ENCODE results near the gene KRTAP10-1. TPM values are rescaled to one million over a fixed set of nuclear protein-coding genes. Genes with fewer than 3 reads are reported as not detected.

KRTAP10-1 gene
- total and polyA plus RNA-seq, 2 of the 13 experiments (the other 11 are each of a cell fraction or from before 2014, with no cell fraction given): not detected

DNA sequence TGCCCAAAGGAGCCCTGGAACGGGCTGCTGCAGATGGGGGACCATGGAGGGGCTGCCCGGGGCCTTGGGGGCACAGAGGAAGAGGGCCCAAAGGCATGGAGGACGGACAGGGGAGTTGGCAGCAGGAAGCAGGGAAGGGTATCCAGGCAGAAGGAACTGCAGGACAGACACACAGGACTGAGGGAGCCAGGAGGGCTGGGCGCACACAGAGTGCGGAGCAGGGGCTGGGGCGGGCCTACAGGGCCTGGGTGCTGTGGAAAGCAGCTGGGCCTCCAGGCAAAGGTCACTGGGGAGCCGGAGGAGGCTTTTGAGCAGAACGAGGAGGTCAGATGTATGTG, 28.1 kb downstream of the KRTAP10-1 start:
- no TSS peak for BruUV-seq (replicated peaks)
- H2AFZ ChIP-seq (ENCODE audit: low read length): no peak overlapping the region
- CTCF ChIA-PET (ENCODE audit: low intra/inter-chr PET ratio, low total read pairs): no interaction called here
- no peaks in the 10 kb centered on the region for H4K20me1 ChIP-seq (ENCODE audit: insufficient read depth, low read length)
- peaks cover 69% of the 10 kb centered on the region for H3K4me1 ChIP-seq (ENCODE audit: insufficient read depth, low read length)
- FAIRE-seq: no peak
- peaks cover 14 to 19% of the 10 kb centered on the region in 2 experiments for H3K36me3 ChIP-seq (replicated peaks in 1 of 2; ENCODE audit: control insufficient read depth in 1 of 2, insufficient read depth in 2 of 2, low read length in 2 of 2)
- no peak overlapping the region for H3K4me2 ChIP-seq (ENCODE audit: low read depth, low read length)
- no peak overlapping the region for H3K27ac ChIP-seq (ENCODE audit: extremely low read length, insufficient read depth, low read length)
- DNase-seq (ENCODE audit: low spot score): no peak
- POLR2A ChIA-PET: no interaction called here
- TF ChIP-seq ZFAT (CRISPR knock-in tag; conservative IDR thresholded peaks at IDR 0.05) (no peak), NAIF1 (CRISPR knock-in tag; IDR thresholded peaks at IDR 0.05; ENCODE audit: borderline replicate concordance) (no peak), ETV5 (CRISPR knock-in tag; IDR thresholded peaks at IDR 0.05; ENCODE audit: borderline replicate concordance) (no peak), MED1 (CRISPR knock-in tag; IDR thresholded peaks at IDR 0.05) (no peak), ZBTB20 (CRISPR knock-in tag; IDR thresholded peaks at IDR 0.05; ENCODE audit: borderline replicate concordance, low read depth) (no peak), REPIN1 (CRISPR knock-in tag; IDR thresholded peaks at IDR 0.05; ENCODE audit: borderline replicate concordance, low read depth) (no peak), CCDC6 (CRISPR knock-in tag; IDR thresholded peaks at IDR 0.05) (no peak), ZNF780A (CRISPR knock-in tag; IDR thresholded peaks at IDR 0.05) (no peak), CENPBD1 (CRISPR knock-in tag; IDR thresholded peaks at IDR 0.05; ENCODE audit: borderline replicate concordance, low read depth) (no peak), HOXA7 (CRISPR knock-in tag; IDR thresholded peaks at IDR 0.05) (no peak), HMGXB4 (CRISPR knock-in tag; IDR thresholded peaks at IDR 0.05; ENCODE audit: borderline replicate concordance in 1 of 2, low read depth in 1 of 2) (no peak), HDAC1 (CRISPR knock-in tag; IDR thresholded peaks at IDR 0.05) (no peak), NCOR1 (IDR thresholded peaks at IDR 0.05; ENCODE audit: borderline replicate concordance, low read length) (no peak), ZNF556 (CRISPR knock-in tag; IDR thresholded peaks at IDR 0.05; ENCODE audit: borderline replicate concordance) (no peak)
- TF ChIP-seq, protein P1, sequence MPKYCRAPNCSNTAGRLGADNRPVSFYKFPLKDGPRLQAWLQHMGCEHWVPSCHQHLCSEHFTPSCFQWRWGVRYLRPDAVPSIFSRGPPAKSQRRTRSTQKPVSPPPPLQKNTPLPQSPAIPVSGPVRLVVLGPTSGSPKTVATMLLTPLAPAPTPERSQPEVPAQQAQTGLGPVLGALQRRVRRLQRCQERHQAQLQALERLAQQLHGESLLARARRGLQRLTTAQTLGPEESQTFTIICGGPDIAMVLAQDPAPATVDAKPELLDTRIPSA (CRISPR knock-in tag; IDR thresholded peaks at IDR 0.05; ENCODE audit: borderline replicate concordance): no peak
- TF ChIP-seq, protein P2, sequence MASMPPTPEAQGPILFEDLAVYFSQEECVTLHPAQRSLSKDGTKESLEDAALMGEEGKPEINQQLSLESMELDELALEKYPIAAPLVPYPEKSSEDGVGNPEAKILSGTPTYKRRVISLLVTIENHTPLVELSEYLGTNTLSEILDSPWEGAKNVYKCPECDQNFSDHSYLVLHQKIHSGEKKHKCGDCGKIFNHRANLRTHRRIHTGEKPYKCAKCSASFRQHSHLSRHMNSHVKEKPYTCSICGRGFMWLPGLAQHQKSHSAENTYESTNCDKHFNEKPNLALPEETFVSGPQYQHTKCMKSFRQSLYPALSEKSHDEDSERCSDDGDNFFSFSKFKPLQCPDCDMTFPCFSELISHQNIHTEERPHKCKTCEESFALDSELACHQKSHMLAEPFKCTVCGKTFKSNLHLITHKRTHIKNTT (CRISPR knock-in tag; IDR thresholded peaks at IDR 0.05): no peak
- 87% methylated on average over 8 of the region's 8 CpGs for WGBS (ENCODE audit: low lambda C conversion rate)
- no peak overlapping the region for H3K4me3 ChIP-seq (replicated peaks in 1 of 3; ENCODE audit: insufficient read depth in 1 of 3, low read depth in 2 of 3, low read length in 3 of 3)
- in situ Hi-C loops (cut with HindIII; ENCODE audit: extremely low pct_ligation_motif_present, low pct_unique_long_range_greater_than_20kb) (no loop called here), intact Hi-C loops (cut with micrococcal nuclease; ENCODE audit: unreplicated experiment) (loop anchor here (5.0 kb wide), 1 partner anchor 230 kb away; no protein-coding TSS in a partner anchor)
- no peaks in the 10 kb centered on the region for H3K9me3 ChIP-seq (ENCODE audit: low read length)
- no peak for ATAC-seq
- peaks cover 15% of the 10 kb centered on the region for H3K79me2 ChIP-seq (ENCODE audit: insufficient read depth, low read length)
- no peak overlapping the region for H3K9ac ChIP-seq (ENCODE audit: insufficient read depth, low read depth, low read length)
- no peaks in the 10 kb centered on the region; a peak in 1 of 5 replicates for H3K27me3 ChIP-seq (ENCODE audit: control insufficient read depth in 1 of 2, insufficient read depth in 2 of 2, low read length in 2 of 2)

Measured in HepG2 (cell line).